Kidney (tissue), 14 donors: ENCODE results near the gene LDLRAP1. TPM values are rescaled to one million over a fixed set of nuclear protein-coding genes. Genes with fewer than 3 reads are reported as not detected.

Experiments used
- DNase-seq, 5 donors: peaks; one replicate each; pipeline ENCODE4 v3.0.0-alpha.2; 2013 to 2020
- FAIRE-seq: peaks from 2 replicates; lab custom pipeline; 2012; peaks lifted over from hg19 to GRCh38; lab: Jason Lieb, UNC
- H3K27ac ChIP-seq, 2 donors: one replicate each; pipeline ENCODE4 v1.7.0; 2013; ENCODE audit warnings: low read depth in 2 of 2, low read length in 2 of 2, inconsistent platforms in 1 of 2
- H3K27me3 ChIP-seq: one replicate; pipeline ENCODE4 v1.7.1; 2013; ENCODE audit warnings: low read length, inconsistent platforms; ENCODE audit not compliant: control insufficient read depth, insufficient read depth
- H3K36me3 ChIP-seq, 3 donors: one replicate each; pipeline versions ENCODE4 v1.7.0 to v1.7.1; 2013; ENCODE audit warnings: low read length in 3 of 3, control low read depth in 1 of 3, inconsistent platforms in 1 of 3; ENCODE audit not compliant: insufficient read depth in 3 of 3, control insufficient read depth in 2 of 3
- H3K4me1 ChIP-seq, 3 donors: one replicate each; pipeline versions ENCODE4 v1.7.0 to v1.7.1; 2013; ENCODE audit warnings: low read length in 3 of 3, inconsistent platforms in 1 of 3, low read depth in 1 of 3; ENCODE audit not compliant: control insufficient read depth in 2 of 3, insufficient read depth in 2 of 3
- H3K4me3 ChIP-seq, 3 donors: one replicate each; pipeline versions ENCODE4 v1.7.0 to v1.8.1; 2013; ENCODE audit warnings: low read length in 3 of 3, control low read depth in 1 of 3, inconsistent platforms in 1 of 3
- H3K9ac ChIP-seq, 3 donors: one replicate each; pipeline versions ENCODE4 v1.7.0 to v1.7.1; 2013; ENCODE audit warnings: low read length in 3 of 3, control low read depth in 1 of 3, inconsistent platforms in 1 of 3
- H3K9me3 ChIP-seq, 3 donors: one replicate each; pipeline versions ENCODE4 v1.7.0 to v1.7.1; 2013; ENCODE audit warnings: low read length in 3 of 3, control low read depth in 1 of 3, inconsistent platforms in 1 of 3; ENCODE audit not compliant: control insufficient read depth in 2 of 3, insufficient read depth in 1 of 3
- intact Hi-C: fragments of 100-400 bp; cut with DNase I; formaldehyde crosslinking; loops from one replicate; pipeline ENCODE4 v1.11.1; 2022
- polyA plus RNA-seq: library from polyadenylated mRNA; stranded (reverse); fragments of 350-450 nt; fragmentation: Illumina TruSeq; extraction: RNeasy Lipid Tissue Mini Kit (QIAGEN cat#74804); gene quantifications from one replicate; pipeline ENCODE4 v1.2.3, GENCODE V29; 2014; ENCODE audit warnings: low read depth, low replicate concordance; ENCODE audit not compliant: insufficient read depth
- total RNA-seq: library from RNA; stranded (reverse); fragmentation: NEBNext Ultra II Directional; extraction: Animal tissue kit (Norgen Biotek cat#: 25700); gene quantifications from one replicate; pipeline ENCODE4 v1.2.1, GENCODE V29; 2021
- TF ChIP-seq, protein P1 (sequence below): IDR thresholded peaks from 3 replicates; pipeline ENCODE4 v1.5.1; 2012; ENCODE audit warnings: mild to moderate bottlenecking, moderate library complexity, borderline replicate concordance; ENCODE audit not compliant: insufficient read depth; ENCODE audit errors: extremely low read depth
- donor health status: control.
- donor health status: control.
- donor health status: control.
- donor health status: control.
- donor health status: control.
- donor health status: DM: yes; HTN: yes; CAD: no.
- donor health status: Normal renal cell carcinoma (clear cell type).

Gene LDLRAP1
- total and polyA plus RNA-seq, 2 donors from 2014 or later: 14.4 to 26.2 TPM

DNA sequence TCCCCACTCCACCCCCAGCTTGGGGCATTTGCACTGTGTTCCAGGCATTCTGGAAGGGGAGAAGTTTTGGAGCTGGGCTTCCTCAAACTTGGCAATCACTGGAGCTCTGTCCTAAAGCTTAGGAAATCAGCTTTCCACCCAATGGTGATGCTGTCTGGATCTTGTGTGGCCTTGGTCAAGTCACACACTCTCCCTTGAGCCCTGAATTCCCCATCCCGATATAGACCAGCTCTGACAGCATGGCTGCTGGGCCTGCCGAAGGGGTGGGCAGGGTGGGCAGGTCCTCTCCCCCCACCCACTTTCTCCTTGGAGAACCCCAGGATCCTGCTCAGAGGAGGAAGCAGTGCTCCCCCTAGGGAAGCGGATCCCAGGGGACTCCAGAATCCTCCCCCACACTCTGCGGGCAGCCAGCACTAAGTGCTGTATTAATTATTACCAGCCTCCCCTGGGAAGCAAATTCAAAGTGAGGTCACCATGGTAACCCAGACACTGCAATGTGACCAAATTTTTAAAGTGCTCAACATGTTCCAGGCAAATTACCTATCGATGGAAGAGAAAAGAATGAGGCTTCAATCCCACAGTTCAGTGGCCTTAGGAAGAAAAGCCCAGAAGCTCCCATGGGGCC, 21.3 kb upstream of the LDLRAP1 start:
- no peak for FAIRE-seq
- no peaks in the 10 kb centered on the region for H3K27me3 ChIP-seq
- peaks cover 0 to 4% (median 0%) of the 10 kb centered on the region in 3 donors for H3K4me1 ChIP-seq
- H3K27ac ChIP-seq: no peak overlapping the region
- no peaks in the 10 kb centered on the region for H3K36me3 ChIP-seq
- intact Hi-C loops: no loop called here
- no peak overlapping the region for H3K9ac ChIP-seq
- TF ChIP-seq, protein P1, sequence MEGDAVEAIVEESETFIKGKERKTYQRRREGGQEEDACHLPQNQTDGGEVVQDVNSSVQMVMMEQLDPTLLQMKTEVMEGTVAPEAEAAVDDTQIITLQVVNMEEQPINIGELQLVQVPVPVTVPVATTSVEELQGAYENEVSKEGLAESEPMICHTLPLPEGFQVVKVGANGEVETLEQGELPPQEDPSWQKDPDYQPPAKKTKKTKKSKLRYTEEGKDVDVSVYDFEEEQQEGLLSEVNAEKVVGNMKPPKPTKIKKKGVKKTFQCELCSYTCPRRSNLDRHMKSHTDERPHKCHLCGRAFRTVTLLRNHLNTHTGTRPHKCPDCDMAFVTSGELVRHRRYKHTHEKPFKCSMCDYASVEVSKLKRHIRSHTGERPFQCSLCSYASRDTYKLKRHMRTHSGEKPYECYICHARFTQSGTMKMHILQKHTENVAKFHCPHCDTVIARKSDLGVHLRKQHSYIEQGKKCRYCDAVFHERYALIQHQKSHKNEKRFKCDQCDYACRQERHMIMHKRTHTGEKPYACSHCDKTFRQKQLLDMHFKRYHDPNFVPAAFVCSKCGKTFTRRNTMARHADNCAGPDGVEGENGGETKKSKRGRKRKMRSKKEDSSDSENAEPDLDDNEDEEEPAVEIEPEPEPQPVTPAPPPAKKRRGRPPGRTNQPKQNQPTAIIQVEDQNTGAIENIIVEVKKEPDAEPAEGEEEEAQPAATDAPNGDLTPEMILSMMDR: no peak
- peak in 2 of 5 donors; percentile 59 to 72 for DNase-seq
- no peak overlapping the region for H3K4me3 ChIP-seq
- peaks cover 0 to 9% (median 0%) of the 10 kb centered on the region in 3 donors for H3K9me3 ChIP-seq

DNA sequence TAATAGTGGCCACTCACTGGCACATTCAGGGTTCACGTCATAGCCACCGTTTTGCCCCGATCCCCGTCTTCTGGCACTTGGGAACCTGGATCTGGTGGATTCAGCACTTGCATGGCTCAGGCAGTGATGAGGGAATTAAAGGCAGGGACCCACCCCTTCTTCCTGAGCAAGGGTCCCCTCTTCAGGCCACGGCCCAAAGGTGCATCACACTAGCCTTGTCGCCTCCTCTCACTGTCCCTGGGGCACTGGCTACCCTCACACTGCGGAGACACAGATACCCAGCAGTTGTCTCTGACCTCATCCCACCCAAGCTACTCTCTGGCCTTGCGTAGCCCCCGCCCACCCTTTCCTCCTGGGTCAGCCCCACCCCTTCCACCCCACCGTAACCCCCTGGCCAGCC, 19.9 kb upstream of the LDLRAP1 start:
- Histone ChIP-seq H3K36me3 (no peaks in the 10 kb centered on the region), H3K4me3 (no peak overlapping the region), H3K9me3 (peaks cover 0 to 9% (median 0%) of the 10 kb centered on the region in 3 donors), H3K27me3 (no peaks in the 10 kb centered on the region), H3K4me1 (peaks cover 0 to 4% (median 0%) of the 10 kb centered on the region in 3 donors), H3K9ac (no peak overlapping the region), H3K27ac (no peak overlapping the region)
- TF ChIP-seq, protein P1: no peak
- FAIRE-seq (no peak), DNase-seq (peak in 1 of 5 donors; percentile 48)
- intact Hi-C loops: no loop called here

DNA sequence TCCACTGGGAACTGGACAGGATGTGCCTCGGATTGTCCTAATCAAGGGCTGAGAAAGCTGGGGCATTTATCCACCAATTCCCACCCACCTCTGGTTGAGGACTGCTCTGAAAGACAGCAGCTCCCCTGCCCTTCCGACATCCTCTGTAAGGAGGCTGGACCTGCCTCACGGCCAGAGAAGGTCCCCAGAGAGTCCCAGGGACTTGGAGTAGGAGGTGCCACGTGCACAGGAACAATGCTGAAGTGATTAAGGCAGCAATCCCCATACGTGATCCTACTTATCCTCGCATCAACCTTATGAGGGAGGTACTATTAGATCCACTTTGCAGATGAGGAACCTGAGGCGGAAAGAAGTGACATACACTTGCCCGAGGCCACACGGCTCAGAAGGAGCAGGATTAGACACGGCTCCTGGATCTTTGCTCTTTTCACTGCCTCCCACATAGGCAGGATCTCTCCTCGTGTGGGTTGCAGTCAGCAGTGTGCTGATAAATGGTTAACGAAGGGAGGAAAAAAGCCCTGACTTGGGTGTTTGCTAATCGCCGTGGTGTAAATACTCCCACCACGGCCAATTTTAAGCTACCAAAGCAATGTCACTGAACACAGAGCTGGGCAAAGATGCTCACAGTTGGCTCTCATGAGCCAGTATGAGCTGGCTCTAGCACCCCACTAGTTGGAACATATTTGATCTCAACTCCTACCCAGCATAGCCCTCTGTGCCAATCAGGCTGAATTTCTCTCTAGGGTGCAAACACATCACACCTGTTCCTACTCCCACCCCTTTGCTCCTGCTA, 18.6 kb upstream of the LDLRAP1 start:
- TF ChIP-seq, protein P1: no peak
- no peak overlapping the region for H3K27ac ChIP-seq
- intact Hi-C loops: no loop called here
- H3K27me3 ChIP-seq: no peaks in the 10 kb centered on the region
- H3K9ac ChIP-seq: no peak overlapping the region
- no peak overlapping the region for H3K4me3 ChIP-seq
- DNase-seq (no peak), FAIRE-seq (no peak)
- H3K4me1 ChIP-seq: peaks cover 0 to 4% (median 0%) of the 10 kb centered on the region in 3 donors
- H3K36me3 ChIP-seq: no peaks in the 10 kb centered on the region
- H3K9me3 ChIP-seq: peaks cover 0 to 9% (median 0%) of the 10 kb centered on the region in 3 donors
